ENCODE measurements around the gene PSMA8. TPM values are rescaled to one million over a fixed set of nuclear protein-coding genes. Genes with fewer than 3 reads are reported as not detected.
"Not testable (repeated sequence)": the region's sequence is repeated elsewhere in the genome, so short reads cannot be mapped to it uniquely, and the experiment has no call there.

The PSMA8 gene
- total RNA-seq, 1 donor from 2014 or later, result not detected

- no peak overlapping the region for H3K27ac Mint-ChIP-seq (ENCODE audit: unreplicated experiment)
Observed at GRCh38 chr18:26104035-26104434, 29.6 kb upstream of the PSMA8 start.

GRCh38 chr18:26119246-26119645, 14.4 kb upstream of the PSMA8 start:
- Mint-ChIP-seq H3K27ac (ENCODE audit: unreplicated experiment) (no peak overlapping the region), H3K9me3 (peaks cover 19% of the 10 kb centered on the region), H3K27me3 (ENCODE audit: low read depth) (no peaks in the 10 kb centered on the region), H3K4me3 (no peak overlapping the region), H3K36me3 (ENCODE audit: low read depth) (peaks cover 2% of the 10 kb centered on the region), H3K4me1 (no peaks in the 10 kb centered on the region)
- TF ChIP-seq CTCF (conservative IDR thresholded peaks at IDR 0.05), result no peak
- DNase-seq (ENCODE audit: low read depth, low spot score), result no peak

More at GRCh38 chr18:26104035-26104434, 29.6 kb upstream of the PSMA8 start:
- no peaks in the 10 kb centered on the region for H3K36me3 Mint-ChIP-seq (ENCODE audit: low read depth)
- H3K27me3 Mint-ChIP-seq (ENCODE audit: low read depth), result no peaks in the 10 kb centered on the region
- peaks cover 13% of the 10 kb centered on the region for H3K9me3 Mint-ChIP-seq
- DNase-seq (ENCODE audit: low read depth, low spot score), result no peak
- H3K4me3 Mint-ChIP-seq, result no peak overlapping the region
- no peaks in the 10 kb centered on the region for H3K4me1 Mint-ChIP-seq
- no peak for TF ChIP-seq CTCF (conservative IDR thresholded peaks at IDR 0.05)

GRCh38 chr18:26121476-26121875, 12.2 kb upstream of the PSMA8 start:
- peaks cover 14% of the 10 kb centered on the region for H3K9me3 Mint-ChIP-seq
- DNase-seq (ENCODE audit: low read depth, low spot score), result no peak
- TF ChIP-seq CTCF (conservative IDR thresholded peaks at IDR 0.05), result no peak
- no peaks in the 10 kb centered on the region for H3K4me1 Mint-ChIP-seq
- no peak overlapping the region for H3K27ac Mint-ChIP-seq (ENCODE audit: unreplicated experiment)
- H3K27me3 Mint-ChIP-seq (ENCODE audit: low read depth), result no peaks in the 10 kb centered on the region
- H3K4me3 Mint-ChIP-seq, result no peak overlapping the region
- peaks cover 2% of the 10 kb centered on the region for H3K36me3 Mint-ChIP-seq (ENCODE audit: low read depth)

GRCh38 chr18:26121994-26122393, 11.7 kb upstream of the PSMA8 start:
- not testable (repeated sequence) for H3K27me3 Mint-ChIP-seq (ENCODE audit: low read depth); H3K4me1 Mint-ChIP-seq; H3K27ac Mint-ChIP-seq (ENCODE audit: unreplicated experiment)

GRCh38 chr18:26127786-26128185, 5.9 kb upstream of the PSMA8 start:
- no peak overlapping the region for H3K27ac Mint-ChIP-seq (ENCODE audit: unreplicated experiment)
- TF ChIP-seq CTCF (conservative IDR thresholded peaks at IDR 0.05), result no peak
- H3K4me1 Mint-ChIP-seq, result no peaks in the 10 kb centered on the region
- no peak for DNase-seq (ENCODE audit: low read depth, low spot score)
- H3K27me3 Mint-ChIP-seq (ENCODE audit: low read depth), result no peaks in the 10 kb centered on the region
- H3K9me3 Mint-ChIP-seq, result peaks cover 7% of the 10 kb centered on the region
- H3K36me3 Mint-ChIP-seq (ENCODE audit: low read depth), result no peaks in the 10 kb centered on the region
- H3K4me3 Mint-ChIP-seq, result no peak overlapping the region

More at GRCh38 chr18:26121994-26122393, 11.7 kb upstream of the PSMA8 start:
- H3K36me3 Mint-ChIP-seq (ENCODE audit: low read depth); DNase-seq (ENCODE audit: low read depth, low spot score); H3K4me3 Mint-ChIP-seq: not testable (repeated sequence)
- peaks cover 14% of the 10 kb centered on the region for H3K9me3 Mint-ChIP-seq

GRCh38 chr18:26128192-26128591, 5.5 kb upstream of the PSMA8 start:
- not testable (repeated sequence) for DNase-seq (ENCODE audit: low read depth, low spot score); H3K27ac Mint-ChIP-seq (ENCODE audit: unreplicated experiment); H3K4me1 Mint-ChIP-seq; H3K9me3 Mint-ChIP-seq; H3K36me3 Mint-ChIP-seq (ENCODE audit: low read depth); H3K27me3 Mint-ChIP-seq (ENCODE audit: low read depth); H3K4me3 Mint-ChIP-seq

- TF ChIP-seq CTCF (conservative IDR thresholded peaks at IDR 0.05), result no peak
- Mint-ChIP-seq H3K36me3 (ENCODE audit: low read depth) (no peaks in the 10 kb centered on the region), H3K4me3 (no peak overlapping the region), H3K9me3 (no peaks in the 10 kb centered on the region), H3K27me3 (ENCODE audit: low read depth) (no peaks in the 10 kb centered on the region), H3K4me1 (no peaks in the 10 kb centered on the region), H3K27ac (ENCODE audit: unreplicated experiment) (no peak overlapping the region)
- no peak for DNase-seq (ENCODE audit: low read depth, low spot score)
Observed at GRCh38 chr18:26134107-26134506, 438 bp downstream of the PSMA8 start.

Measured in neural crest cell (in vitro differentiated cells).